Stimulated activated naive CD8-positive, alpha-beta T cell treated with anti-CD3 and anti-CD28 coated beads, Interleukin-15, Interleukin-2, amounts not matched to agents 100 U/mL and 50 U/mL, for 24 hours (primary cell): ENCODE results near the gene ODF4.
A peak's percentile ranks its signal among the peaks of the same experiment; 100 is the strongest.

ENCODE experiments used
- ATAC-seq: fragments of 150-1000 bp; cut with Tn5 transposase; one replicate; pipeline ENCODE4 v1.10.0; 2021
- DNase-seq: peaks from one replicate; pipeline ENCODE4 v3.0.0; 2021

Gene ODF4

GRCh38 chr17:8339540-8339939 is at the start of gene ODF4:
Gene ODF4 (plus strand): TSS chr17:8339840. CDS start chr17:8340052, 212 bp downstream.
- ATAC-seq, result no peak

GRCh38 chr17:8290043-8290442 is 49.6 kb upstream of the ODF4 start:
- ATAC-seq, result no peak
- DNase-seq, result no peak

More at GRCh38 chr17:8339540-8339939, at the start of gene ODF4:
- DNase-seq, result no peak

GRCh38 chr17:8292639-8293395 is 46.8 kb upstream of the ODF4 start:
- DNase-seq (no peak), ATAC-seq (no peak)

- ATAC-seq, result no peak
Observed at GRCh38 chr17:8294361-8294760, 45.3 kb upstream of the ODF4 start.

GRCh38 chr17:8294814-8295316 is 44.8 kb upstream of the ODF4 start:
- ATAC-seq, result no peak
- DNase-seq, result no peak

More at GRCh38 chr17:8294361-8294760, 45.3 kb upstream of the ODF4 start:
- no peak for DNase-seq

- no peak for DNase-seq
- ATAC-seq, result no peak
Observed at GRCh38 chr17:8300226-8300625, 39.4 kb upstream of the ODF4 start.

GRCh38 chr17:8300627-8301242 is 38.9 kb upstream of the ODF4 start:
- DNase-seq (peak; percentile 49), ATAC-seq (peak; percentile 93)

GRCh38 chr17:8310601-8311123 is 29.0 kb upstream of the ODF4 start:
- no peak for ATAC-seq
- DNase-seq, result no peak

- ATAC-seq (no peak), DNase-seq (no peak)
Observed at GRCh38 chr17:8311131-8311790, 28.4 kb upstream of the ODF4 start.

- DNase-seq (no peak), ATAC-seq (no peak)
Observed at GRCh38 chr17:8312251-8312650, 27.4 kb upstream of the ODF4 start.

GRCh38 chr17:8312726-8313600 is 26.7 kb upstream of the ODF4 start:
- DNase-seq (no peak), ATAC-seq (no peak)

GRCh38 chr17:8314797-8315763 is 24.6 kb upstream of the ODF4 start:
- no peak for DNase-seq
- ATAC-seq, result no peak

GRCh38 chr17:8315764-8316217 is 23.8 kb upstream of the ODF4 start:
- ATAC-seq (no peak), DNase-seq (no peak)

- ATAC-seq (no peak), DNase-seq (no peak)
Observed at GRCh38 chr17:8318010-8318935, 21.4 kb upstream of the ODF4 start.

- ATAC-seq (no peak), DNase-seq (no peak)
Observed at GRCh38 chr17:8320262-8320661, 19.4 kb upstream of the ODF4 start.

- ATAC-seq, result no peak
- DNase-seq, result no peak
Observed at GRCh38 chr17:8320990-8321389, 18.6 kb upstream of the ODF4 start.

GRCh38 chr17:8322061-8322460 is 17.6 kb upstream of the ODF4 start:
- DNase-seq (no peak), ATAC-seq (no peak)

GRCh38 chr17:8324132-8324531 is 15.5 kb upstream of the ODF4 start:
- no peak for DNase-seq
- no peak for ATAC-seq

- DNase-seq (no peak), ATAC-seq (no peak)
Observed at GRCh38 chr17:8324923-8325322, 14.7 kb upstream of the ODF4 start.
